ENCODE measurements around the gene TRIM17.

The TRIM17 gene

GRCh38 chr1:228417061-228417460 is 400 bp upstream of the TRIM17 start:
- DNase-seq (ENCODE audit: low read depth): no peak

DNA sequence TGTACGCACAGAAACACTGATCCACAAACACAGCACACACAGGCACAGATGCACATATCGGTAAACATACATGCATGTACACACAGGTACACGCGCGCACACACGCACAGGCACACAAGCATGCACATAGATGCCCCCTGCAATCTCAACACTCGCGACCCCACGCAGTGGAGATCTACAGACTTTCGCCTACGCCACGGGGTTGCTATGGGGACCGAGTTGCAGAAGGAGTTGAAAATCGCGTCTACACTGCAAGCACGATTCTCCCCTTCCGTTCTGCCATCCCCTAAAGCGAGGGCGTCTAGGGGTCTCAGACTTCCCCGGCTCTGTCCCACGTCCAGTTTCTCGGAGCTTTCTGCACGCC is 826 bp downstream of the TRIM17 start:
- DNase-seq (ENCODE audit: low read depth): no peak

DNA sequence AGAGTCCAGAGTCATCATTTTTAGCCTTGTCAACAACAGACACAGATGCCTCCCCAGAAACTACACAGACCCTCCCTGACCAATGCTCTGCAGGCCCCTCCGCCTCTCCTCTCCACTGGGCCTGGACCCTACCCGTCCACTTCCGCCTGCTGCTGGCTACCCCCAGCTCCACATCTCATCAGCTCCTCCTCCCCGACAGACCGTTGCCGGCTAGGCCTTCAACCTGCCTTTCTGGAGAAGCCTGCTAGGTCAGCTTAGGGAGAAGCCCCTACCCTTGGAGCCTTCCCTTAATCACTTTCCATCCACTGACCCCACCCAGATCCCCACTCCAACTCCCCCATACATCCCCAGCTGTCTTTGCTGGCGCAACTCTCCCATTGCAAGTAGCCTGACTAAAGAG is 1.4 kb downstream of the TRIM17 start:
- DNase-seq (ENCODE audit: low read depth): no peak

GRCh38 chr1:228414511-228415211 is 2.0 kb downstream of the TRIM17 start:
- DNase-seq (ENCODE audit: low read depth): no peak

GRCh38 chr1:228413241-228414010 is 3.2 kb downstream of the TRIM17 start:
- no peak for DNase-seq (ENCODE audit: low read depth)

- DNase-seq (ENCODE audit: low read depth): no peak
These were observed 4.9 kb downstream of the TRIM17 start for GRCh38 chr1:228411548-228412430.

DNA sequence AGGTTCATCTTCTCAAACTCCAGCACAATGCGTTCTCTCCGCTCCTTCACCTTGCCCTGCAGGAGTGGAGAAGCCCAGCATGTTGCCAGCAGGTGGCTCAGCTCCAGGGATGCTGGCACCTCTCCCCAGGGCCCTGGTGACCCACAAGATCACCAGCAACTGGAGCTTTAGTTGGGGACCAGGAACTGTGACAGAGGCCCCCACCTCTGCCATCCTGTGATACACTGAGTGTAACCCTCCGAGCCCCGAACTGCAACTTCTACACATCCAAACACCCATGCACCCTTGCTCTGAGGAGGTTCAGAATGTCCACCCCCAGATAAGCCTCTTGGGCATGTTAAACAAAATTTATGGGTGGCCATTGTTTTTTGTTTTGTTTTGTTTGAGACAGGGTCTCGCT is 5.5 kb downstream of the TRIM17 start:
- no peak for DNase-seq (ENCODE audit: low read depth)

- DNase-seq (ENCODE audit: low read depth): no peak
These were observed 6.0 kb downstream of the TRIM17 start for GRCh38 chr1:228410671-228411070.

DNA sequence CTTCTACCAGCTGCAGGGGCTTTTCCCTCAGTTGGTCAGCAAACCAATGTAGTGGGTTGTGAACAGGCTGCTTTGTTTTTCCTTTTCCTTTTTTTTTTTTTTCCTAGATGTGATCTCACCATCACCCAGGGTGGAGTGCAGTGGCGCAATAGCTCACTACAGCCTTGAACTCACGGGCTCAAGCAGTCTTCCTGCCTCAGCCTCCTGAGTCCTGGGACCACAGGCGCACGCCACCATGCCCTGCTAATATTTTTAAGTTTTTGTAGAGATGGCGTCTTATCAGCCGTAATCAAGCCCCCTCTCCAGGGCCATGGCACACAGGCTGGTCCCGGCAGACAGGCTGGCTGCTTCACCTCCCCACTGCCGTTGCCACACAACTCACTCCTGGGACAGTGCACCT is 6.6 kb downstream of the TRIM17 start:
- DNase-seq (ENCODE audit: low read depth): no peak

DNA sequence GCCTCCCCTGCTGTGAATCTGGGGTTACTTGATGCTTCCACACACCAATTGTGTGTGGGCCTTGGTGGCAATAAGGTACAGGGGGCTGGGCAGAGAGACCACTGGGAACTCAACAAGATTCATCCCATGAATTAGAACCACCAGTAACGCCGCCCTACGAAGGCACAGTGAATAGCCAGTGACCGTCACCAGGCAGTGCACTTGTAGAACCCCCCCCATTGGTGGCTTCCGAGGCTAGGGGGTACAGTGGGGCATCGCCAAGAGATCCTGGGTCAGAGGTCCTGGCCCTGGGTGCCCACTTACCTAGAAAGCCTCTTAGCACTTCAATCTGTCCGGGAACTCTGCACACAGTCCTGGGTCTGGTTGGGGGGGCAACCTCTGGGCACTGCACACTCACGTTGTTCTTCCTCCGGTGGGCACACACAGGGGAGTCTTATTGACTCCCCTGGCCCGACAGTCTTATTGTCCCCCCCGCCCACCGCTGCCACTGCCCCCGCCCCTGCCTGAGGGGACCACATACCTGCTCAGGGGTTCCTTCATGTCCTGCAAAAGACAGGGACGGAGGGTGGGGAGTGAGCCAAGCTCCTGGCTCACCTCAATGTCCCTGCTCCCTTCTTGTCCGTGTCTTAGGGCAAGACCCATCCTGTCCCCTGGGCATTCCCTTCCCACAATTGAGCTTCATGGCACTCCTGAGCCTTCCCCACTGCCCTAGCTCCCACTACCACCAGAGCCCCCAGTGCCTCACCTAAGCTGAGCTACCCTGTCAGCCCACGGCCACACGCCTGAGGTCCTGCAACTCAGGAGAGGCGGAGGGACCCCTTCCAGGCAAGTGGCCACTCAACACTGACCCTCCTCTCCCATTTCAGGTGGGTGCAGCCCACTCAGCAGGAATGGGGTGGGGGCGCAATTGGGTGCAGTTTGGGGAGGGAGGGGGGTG is 7.5 kb downstream of the TRIM17 start:
- DNase-seq (ENCODE audit: low read depth): no peak

- DNase-seq (ENCODE audit: low read depth): no peak
These were observed 8.4 kb downstream of the TRIM17 start for GRCh38 chr1:228408041-228408868.

GRCh38 chr1:228407106-228408040 is 9.3 kb downstream of the TRIM17 start:
- no peak for DNase-seq (ENCODE audit: low read depth)

- no peak for DNase-seq (ENCODE audit: low read depth)
These were observed 10.8 kb downstream of the TRIM17 start for GRCh38 chr1:228405979-228406228.

DNA sequence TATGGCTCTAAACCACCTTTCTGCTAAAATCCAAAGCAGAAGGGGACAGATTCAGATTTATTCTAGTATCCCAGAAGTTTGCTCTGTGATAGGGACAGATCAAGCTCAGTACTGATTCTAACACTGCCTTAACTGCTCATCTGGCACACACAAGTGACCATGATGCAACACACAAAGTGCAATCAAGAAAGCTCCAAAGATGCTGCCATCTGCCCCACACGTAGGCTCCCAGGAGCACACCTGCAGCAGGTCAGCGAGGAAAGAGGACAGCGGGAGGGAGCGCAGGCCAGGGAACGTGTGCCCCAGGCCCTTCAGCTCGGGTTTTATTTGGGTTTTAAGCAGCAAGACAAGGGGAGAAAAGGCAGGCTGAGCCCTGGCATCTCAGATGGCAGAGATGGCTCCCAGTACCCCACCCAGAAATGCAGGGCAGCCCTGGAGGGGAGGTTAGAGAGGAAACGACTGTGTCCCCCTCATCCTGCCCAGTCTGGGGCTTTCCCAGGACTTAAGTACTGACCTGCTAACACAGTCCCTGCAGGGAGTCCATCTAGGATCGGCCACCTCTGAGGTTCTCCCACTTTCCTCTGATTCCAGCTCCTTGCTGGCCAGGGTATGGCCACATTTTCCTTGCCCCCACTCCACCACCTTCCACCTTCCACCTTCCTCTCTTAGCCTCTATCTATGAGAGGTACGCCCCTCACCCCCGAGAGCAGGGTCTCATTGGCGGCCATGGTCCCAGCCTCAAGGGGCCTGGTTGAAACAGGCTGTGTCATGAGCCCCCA is 11.3 kb downstream of the TRIM17 start:
- DNase-seq (ENCODE audit: low read depth): no peak

GRCh38 chr1:228404107-228404720 is 12.4 kb downstream of the TRIM17 start:
- DNase-seq (ENCODE audit: low read depth): no peak

- DNase-seq (ENCODE audit: low read depth): no peak
These were observed 13.4 kb downstream of the TRIM17 start for GRCh38 chr1:228403231-228403631.

GRCh38 chr1:228402641-228403025 is 14.0 kb downstream of the TRIM17 start:
- DNase-seq (ENCODE audit: low read depth): no peak

GRCh38 chr1:228401782-228402640 is 14.7 kb downstream of the TRIM17 start:
- DNase-seq (ENCODE audit: low read depth): no peak
